ENCODE measurements around the gene HOXC10.

The HOXC10 gene

DNA sequence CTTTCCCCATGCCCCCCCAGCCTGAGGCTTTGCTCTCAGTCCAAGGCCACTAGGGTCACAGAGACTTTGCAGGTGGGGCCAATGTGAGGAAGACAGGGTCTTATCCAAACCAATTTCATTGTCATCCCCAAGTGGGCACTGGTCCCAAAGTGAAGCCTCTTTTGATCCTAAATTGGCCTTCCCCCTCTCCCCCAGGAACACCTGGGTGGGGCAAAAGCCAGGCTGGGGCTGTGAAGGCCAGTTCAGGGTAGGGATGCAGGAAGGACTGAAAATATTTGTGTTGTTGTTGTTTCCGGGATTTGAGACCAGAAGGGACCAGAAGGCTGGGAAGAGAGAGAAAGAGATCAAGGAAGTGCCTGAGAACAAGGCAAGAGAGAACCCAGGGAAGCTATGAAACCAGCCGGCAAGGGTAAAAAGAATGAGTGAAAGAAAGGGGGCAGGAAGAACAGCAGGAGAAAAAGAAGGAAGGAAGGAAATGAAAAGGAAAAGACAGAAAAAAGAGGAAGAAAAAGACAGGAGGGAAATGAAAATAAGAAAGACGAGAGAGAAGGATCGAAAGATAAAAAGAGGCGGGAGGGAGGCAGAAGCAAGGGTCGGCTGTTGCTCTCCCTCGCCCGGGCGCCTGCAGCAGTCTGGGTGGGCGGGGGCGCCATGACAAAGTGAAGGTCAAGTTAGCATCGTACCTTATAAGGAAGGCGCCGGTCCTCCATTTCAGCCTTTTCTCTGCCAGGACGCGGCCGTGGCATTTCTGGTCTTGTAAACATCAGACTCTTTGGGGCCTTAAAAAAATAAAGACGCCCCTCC is 19.5 kb upstream of the HOXC10 start:
- no peak for DNase-seq

DNA sequence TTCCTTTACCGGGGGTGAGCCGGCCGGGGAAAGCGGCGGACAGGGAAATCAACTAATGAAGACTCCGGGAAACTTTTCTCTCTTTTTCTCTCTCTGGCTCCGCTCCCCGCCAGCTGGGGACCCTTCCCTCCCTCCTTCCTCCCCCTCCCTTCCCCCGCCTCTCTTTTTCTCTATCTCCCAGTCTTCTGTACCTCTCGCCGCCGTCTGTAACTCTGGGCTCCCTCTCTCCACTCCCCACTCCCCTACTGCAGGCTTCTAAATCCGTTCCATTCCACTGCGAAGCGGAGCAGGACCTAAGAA is 18.9 kb upstream of the HOXC10 start:
- DNase-seq = no peak

DNA sequence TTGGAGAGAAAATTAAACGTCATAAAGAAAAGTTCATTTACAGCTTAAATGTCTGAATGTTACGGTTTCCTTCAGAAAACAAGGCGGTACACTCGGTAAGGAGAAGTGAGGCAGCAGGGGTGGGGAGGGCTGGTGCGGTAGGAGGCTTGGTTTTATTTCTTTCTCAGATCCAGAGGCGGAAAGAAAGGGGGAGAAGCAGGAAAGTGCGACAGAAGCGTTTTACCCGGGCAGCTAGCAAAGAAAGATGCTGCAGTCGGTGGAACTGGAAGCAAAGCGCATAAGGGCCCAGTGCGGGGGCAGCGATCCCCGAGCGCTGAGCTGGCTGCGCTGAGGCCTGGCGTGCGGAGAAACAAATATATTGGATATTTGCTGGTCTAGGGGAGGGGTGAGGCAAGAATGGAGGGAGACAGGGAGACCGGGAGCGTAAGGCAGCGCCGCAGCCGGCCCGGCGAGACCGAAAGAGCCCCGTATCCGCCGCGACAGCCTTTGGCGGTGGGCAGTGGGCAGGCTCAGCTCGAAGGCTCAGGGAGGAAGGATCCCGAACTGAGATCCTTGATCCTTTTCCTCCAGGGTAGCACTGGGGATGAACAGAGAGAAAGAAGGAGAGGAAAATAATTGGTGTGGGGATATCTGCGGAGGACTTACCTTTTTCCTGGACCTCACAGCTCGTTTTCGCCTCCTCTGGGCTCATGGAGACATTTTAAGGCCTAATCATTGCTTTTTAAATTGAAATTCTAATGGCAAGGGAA is 18.4 kb upstream of the HOXC10 start:
- DNase-seq = no peak

DNA sequence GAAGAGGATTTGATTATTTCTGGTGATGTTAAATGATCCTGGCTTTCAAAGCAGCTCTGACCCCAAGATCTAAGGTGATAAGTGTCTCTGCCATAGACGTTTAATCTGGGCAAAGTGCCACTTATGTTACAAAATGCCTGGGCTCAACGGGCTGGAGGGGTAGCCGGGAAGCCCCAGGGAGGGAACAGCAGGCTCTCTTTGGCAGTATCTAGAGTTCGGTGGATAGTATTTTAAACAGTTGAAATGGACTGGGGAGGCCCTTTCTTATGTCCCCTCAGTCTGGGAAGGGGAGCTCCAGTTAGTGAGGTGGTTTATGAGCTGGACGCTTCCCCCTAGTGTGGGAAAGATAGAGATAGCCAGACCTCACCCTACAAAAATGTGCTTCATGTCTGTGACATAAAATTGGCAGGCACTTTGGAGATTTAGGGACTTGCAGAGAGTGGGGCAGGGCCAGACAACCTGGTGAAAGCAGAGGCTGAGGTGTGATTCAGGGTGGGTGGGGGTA is 17.5 kb upstream of the HOXC10 start:
- no peak for DNase-seq

DNA sequence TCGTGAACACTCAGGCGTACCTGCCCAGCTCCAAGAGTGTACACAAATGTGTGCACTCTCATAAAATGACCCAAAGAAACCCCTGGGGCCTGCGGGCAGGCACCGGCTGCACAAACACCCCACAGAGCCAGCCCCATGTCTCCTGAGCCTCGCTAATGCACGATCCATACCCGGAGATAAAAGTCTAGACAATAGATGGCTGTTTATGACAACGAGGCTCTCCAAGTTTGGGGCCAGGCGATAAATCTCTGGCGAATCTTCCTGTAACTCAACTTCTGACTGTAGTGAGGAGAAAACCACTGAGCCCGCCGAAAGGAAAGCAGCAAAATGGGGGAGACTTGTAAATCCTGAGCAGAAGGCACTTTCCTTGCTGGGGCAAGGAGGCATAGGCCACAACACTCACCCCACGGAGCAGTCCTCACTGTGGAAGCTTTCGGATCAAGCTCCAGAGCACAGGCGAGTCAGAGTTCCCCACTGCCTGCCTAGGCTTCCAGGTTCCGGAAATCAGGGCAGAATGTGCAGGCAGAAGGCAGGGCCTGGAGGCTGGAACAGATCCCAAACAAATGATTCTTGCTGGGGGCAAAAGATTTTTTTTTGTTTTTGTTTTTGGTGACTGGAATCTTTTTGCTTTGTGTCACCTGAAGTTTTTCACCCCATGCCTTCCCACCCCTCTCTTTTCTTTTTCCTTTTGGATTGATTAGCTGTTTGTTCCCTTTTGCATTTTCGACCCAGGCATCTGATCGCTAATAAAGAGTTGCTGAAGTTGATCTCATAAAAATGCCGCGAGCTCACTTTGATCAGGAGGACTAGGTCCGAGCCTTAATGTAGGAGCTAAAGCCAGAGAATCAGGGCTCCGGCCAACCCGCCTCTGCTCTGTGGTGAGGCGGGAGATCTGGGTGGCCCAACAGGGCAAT is 16.5 kb upstream of the HOXC10 start:
- DNase-seq = no peak

DNA sequence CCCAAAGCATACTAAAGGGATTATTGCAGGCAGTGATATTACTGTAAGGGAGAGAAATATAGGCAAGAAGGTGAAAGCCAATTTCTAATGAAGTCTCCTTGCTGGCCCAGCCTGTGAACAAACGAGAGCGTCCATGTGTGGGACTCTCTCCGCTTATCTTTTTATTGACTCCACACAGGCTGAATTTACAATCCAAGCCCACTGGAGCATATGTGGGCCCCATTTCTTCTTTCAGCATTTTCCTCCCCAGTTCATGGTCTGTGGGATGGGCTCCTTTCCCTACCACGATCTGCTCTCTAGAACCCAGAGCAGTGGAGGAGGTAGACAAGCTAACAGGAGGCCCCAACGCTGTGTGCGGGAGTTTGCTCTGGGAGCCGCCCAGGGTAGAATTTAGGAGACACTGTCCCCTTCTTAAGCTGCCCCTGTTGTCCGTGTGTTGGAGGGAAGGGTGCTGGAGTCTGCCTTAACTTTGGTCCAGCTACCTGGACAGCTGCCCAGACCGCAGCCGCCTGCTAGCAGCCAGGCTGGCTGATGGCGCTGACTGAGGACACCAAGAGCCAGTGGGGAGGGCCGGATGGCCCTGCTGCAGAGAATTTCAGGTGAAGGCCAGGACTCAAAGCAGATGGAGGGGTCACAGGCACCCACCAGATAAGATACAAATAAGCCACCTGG is 15.2 kb upstream of the HOXC10 start:
- DNase-seq = no peak

DNA sequence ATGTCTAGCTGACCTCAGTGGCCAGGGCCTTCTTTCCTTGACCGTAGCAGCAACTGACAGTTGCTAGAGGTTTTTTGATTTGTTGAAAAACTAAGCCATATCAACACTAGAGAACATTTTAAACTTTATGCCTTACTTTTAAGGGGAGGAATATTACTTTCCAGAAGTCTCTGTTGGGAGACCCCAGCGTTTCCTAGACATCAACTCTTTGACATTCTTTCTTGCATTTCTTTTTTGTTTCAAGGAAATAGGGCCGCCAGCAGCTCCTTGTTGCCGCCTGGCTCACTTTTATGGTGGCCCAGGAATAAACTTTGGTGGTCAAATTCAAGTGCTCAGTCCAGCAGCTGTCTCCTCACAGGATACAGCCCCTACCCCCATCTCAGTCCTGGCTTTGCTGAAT is 14.5 kb upstream of the HOXC10 start:
- no peak for DNase-seq

DNA sequence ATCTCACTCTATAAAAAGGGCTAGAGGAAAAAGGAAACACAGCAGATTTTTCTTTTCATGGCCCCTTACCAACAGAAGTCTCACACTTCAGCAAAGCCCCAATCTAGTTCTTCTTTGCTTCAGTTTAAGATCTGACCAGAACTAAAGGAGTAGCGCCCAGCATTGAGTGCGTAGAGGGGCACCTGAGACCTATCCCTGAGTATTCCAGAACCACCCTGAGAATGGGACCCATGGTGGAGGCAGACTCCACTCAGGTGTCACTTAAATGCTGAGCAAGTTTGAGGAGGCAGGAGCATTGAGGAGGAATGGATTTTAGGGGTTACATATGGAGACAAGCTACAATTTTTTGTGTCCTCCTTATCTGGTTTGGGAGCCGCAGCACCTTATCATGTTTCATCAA is 13.8 kb upstream of the HOXC10 start:
- no peak for DNase-seq

DNA sequence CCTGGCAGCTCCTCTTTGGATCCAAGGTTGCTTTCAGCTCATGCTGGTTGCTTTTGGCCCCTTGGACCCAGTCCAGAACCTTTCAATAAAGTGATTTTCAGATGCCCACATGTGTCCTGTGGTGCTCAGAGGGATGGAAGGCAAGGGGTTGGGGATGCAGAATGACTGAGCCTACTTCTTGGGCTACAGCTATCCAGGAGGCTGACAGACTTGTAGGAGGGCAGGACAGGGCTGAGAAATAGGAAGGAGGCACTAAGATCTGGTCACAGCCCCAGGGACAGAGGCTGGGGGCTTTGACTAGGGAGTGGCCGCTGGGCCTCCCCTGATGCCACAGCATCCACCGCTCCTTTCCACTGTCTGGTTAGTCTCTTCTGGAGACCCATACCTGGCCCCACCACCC is 13.3 kb upstream of the HOXC10 start:
- no peak for DNase-seq

DNA sequence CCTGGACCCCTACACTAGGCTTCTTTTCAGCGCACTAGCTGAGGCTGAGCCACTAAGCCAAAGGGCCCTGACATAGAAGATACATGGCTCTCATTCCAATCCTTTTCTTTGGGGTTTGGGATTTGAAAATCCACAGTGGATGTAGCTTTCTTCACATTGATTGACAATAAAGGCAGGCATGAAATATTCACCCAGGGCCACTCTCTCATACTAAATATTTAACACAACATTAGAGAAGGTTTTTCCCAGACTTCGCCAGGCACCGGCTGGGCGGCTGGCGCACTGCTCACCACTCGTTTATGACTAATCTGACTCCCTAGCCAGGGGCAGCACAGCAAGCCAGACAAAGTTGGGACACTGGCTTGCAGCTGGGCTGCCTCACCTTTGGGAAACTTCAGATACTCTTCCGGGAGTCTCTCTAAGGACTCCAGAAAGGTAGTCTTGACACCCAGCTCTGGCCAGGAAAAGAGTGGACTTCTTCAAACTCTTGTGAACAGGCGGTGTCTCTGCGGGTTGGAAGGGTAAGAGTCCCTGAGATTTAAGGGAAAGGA is 12.7 kb upstream of the HOXC10 start:
- DNase-seq = no peak

DNA sequence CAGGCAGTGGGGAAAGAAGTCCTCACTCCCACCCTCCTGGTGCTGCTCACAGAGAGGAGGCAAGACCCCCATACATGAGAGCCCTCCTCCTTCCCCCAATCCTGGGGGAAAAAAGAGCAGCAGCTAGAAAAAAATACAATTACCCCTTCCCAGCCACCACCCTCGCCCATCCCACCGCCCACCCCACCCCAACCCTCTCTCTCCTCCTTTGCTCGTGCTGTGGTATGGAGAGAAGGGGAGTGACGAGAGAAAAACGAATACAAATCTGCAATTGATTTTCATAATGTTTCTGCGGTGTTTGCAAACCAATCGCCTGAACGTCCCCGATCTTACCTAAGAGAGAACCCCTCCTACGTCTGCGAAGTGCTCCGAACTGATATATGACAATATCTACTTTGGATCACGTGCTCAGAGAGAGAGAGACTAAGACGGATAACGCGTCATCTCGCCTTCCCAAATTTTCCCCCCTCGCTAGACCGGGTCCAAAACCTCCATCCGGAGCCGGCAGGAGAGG is 12.2 kb upstream of the HOXC10 start, which contains the start of gene HOXC11:
Gene HOXC11, plus strand, starts transcription at position 405 of the 514 bp plus-strand sequence. CDS start 116 bp downstream, outside the sequence.
- no peak for DNase-seq

DNA sequence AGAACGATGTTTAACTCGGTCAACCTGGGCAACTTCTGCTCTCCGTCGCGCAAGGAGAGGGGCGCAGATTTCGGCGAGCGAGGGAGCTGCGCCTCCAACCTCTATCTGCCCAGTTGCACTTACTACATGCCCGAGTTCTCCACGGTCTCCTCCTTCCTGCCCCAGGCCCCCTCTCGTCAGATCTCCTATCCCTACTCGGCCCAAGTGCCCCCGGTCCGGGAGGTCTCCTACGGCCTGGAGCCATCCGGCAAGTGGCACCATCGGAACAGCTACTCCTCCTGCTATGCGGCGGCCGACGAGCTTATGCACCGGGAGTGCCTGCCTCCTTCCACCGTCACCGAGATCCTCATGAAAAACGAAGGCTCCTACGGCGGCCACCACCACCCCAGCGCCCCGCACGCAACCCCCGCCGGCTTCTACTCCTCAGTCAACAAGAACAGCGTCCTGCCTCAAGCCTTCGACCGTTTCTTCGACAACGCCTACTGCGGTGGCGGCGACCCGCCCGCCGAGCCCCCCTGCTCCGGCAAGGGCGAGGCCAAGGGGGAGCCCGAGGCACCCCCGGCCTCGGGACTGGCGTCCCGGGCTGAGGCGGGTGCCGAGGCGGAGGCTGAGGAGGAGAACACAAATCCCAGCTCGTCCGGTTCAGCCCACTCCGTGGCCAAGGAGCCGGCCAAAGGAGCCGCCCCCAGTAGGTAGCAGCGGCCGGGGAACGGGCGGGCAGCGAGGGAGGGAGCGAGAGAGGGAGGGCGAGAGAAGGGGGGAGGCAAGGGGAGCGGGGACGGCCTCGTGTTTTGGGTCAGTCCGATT is 11.5 kb upstream of the HOXC10 start:
- DNase-seq = no peak

DNA sequence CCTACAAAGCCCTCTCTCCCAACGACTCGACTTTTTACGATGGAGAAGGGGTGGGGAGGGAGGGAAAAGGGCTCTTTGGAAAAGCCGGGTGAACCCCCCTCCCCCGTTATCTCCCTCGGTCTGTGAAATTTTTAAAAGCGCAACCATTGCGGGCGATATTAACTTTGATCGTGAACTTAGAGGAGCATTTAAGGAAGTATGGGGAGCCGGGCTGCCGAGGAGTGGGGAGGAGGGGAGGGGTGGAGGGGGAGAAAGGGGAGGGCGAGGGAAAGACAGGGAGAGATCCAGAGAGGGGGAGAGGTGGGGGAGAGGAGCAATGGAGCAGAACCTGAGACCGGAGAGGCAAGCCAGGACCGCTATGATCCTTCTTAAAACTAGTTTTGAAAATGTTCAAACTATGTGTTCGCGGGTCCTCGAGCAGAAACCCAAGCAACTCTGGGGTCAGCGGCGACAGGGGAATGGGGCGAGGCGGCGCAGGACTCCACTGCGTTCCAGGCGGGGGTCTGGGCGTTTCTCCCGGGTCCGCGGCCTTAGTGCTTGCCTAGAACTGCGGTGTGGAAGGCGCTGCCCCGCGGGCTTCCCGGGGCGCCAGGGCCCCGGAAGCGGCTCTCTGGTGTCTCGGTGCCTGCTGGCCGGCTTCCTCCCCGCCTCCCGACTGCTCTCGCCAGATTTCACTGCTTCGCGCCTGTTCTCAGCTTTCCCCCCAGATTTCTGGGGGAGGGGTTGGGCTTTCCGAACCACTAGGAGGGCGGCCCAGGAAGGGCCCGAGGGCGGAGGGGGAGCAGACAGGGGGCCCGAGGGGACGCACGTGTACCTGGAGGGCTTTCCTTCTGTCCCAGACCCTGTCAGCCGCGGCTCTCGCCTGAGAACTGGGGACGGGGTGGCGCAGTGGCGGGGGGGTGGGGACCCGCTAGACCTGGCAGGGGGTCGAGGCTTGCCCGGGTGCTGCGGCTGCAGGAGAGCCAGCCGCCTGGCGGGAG is 10.6 kb upstream of the HOXC10 start, which contains the start of gene HOTAIR:
Gene HOTAIR, minus strand, starts transcription at position 871 of the 980 bp plus-strand sequence.
- no peak for DNase-seq

DNA sequence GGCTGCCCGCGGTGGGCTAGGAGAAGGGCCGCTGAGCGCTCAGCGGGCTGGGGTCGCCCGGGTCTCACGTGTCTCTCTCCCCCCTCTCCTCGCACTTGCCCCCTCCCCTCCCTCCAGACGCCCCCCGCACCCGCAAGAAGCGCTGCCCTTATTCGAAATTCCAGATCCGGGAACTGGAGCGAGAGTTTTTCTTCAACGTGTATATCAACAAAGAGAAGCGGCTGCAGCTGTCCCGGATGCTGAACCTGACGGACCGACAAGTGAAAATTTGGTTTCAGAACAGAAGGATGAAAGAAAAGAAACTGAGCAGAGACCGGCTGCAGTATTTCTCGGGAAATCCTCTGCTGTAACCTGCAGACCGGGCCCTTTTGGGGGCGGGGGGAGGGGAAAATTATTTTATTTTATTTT is 9.9 kb upstream of the HOXC10 start:
- no peak for DNase-seq

DNA sequence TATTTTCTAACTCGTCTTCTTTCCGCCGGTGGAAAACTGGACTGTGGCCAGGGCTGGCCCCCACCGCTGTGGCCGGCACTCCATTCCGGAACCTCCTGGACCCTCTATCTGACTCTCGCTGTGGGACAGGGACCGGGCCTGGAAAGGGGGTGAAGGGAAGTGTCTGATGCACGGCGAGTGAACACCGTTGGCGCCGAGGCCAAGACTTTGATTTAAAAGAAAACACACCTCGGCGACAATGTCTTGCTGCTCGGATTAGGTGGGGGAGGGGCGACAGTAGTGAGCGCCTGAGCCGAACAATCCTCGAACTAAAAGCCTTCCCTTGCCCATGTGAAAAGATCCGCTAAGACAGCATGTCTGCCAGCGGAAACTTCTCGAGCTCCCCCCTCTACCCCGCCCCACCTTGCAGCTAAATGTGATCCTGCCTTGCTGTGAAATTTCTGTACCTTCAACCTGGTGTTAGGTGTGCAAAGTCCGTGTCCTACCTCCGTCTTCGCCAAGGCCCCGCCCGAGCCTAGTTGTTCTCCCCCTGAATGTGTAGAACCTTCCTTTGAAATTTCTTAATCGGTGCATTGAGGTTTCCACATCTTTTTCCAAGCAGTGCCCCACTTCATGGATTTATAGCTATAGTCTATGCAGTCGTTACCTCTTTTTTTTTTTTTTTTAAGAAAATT is 9.3 kb upstream of the HOXC10 start:
- DNase-seq = no peak

DNA sequence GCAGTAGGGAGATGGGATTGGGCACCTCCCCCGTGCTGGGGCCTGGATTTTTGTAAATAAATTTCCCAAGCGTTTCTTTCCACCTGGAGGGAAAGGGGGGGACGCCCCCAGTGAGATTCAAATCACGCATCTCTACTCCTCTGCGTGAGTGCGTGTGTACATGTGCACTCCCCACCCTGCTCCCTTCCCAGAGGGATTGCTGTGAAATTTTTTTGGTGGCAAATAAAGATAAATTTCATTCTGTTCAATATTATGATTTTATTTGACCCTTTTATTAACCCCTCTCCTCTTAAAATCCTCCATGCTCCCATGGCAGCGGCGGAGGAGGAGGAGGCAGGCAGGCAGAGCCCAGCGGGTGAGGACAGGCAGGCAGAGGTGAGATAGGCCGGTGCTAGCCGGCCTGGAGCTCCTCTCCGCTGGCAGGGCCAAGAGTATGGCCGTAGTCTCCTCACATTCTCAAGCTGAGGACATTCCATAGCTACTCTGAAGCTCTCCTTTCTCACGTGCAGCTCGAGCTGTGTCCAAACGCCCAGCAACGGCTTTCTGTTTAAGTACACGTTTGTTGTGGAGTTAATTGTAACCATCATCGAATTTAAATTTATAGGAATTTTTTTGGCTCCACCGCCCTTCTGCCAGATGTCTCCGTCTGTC is 8.6 kb upstream of the HOXC10 start:
- DNase-seq = no peak

DNA sequence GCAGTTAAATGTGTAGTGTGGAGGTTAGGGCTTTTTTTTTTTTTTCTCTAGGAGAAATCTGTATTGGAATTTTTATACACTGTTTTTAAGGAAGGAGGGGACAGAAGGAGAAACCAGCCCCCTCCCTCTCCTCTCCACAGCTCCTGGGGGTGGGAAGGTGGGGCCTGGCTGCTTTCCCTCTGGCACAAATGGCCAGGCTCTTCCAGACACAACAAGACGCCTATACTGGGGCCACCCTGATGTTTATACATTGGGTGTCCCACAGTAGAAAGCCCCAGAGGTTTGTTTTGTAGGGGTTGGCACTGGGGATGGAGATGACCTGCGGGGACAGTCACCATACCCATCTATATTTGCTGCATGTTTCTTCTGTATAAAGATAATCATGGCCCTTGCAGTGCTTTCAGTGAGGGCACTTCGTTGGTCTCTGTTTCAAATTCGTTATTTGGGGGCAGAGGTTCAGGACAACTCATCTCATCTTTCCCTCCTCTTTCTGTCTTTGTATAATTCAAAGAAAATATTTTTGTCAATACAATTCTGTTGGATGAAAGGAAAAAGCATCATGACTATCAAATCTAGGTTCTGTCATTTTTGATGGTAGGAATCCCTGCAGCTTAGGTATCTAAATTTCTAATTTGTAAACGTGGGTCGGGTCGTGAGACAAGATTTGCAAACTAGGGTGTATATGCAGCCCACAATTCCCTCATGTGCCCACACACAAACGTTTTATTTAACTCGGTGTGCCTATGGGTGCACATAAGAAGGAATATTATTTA is 7.9 kb upstream of the HOXC10 start:
- DNase-seq = no peak

All from central memory CD4-positive, alpha-beta T cell (primary cell).